Naive thymus-derived CD8-positive, alpha-beta T cell (primary cell): Measurements from ENCODE around the gene PEX19. TPM values are rescaled to one million over a fixed set of nuclear protein-coding genes. Genes with fewer than 3 reads are reported as not detected.
A peak's percentile ranks its signal among the peaks of the same experiment; 100 is the strongest.

Source experiments
- ATAC-seq, 2 donors: fragments of 150-1000 bp; cut with Tn5 transposase in 1 of 2; sonication (Bioruptor Pico), chemical (Tn5 transposase) in 1 of 2; 1 replicate in 1 of 2; 2 replicates in 1 of 2; pipeline ENCODE4 v1.10.0; 2021; ENCODE audit warnings: mild to moderate bottlenecking in 2 of 2, moderate library complexity in 2 of 2
- POLR2A ChIA-PET: fragments of 350-600 bp; sonication (Branson Sonifier 250); formaldehyde crosslinking; loops from one replicate; lab custom pipeline; 2021; ENCODE audit warnings: antibody characterized with exemption; lab: Charles Lee
- DNase-seq, 10 donors: peaks; one replicate each; pipeline versions ENCODE4 v3.0.0 to v3.0.0-alpha.2; 2020 to 2022
- H3K27ac Mint-ChIP-seq, 10 donors: one replicate each; pipeline ENCODE4 v1.8.0; 2020 to 2022; ENCODE audit warnings: mild to moderate bottlenecking in 10 of 10, mixed read lengths in 10 of 10, moderate library complexity in 4 of 10, inconsistent platforms in 1 of 10
- H3K27me3 Mint-ChIP-seq, 5 donors: one replicate each; pipeline ENCODE4 v1.8.0; 2021 to 2022; ENCODE audit warnings: mixed read lengths in 5 of 5
- H3K36me3 Mint-ChIP-seq, 3 donors: one replicate each; pipeline ENCODE4 v1.8.0; 2020 to 2022; ENCODE audit warnings: mixed read lengths in 3 of 3, mild to moderate bottlenecking in 2 of 3, inconsistent platforms in 1 of 3
- H3K4me1 Mint-ChIP-seq, 4 donors: one replicate each; pipeline ENCODE4 v1.8.0; 2021 to 2022; ENCODE audit warnings: mixed read lengths in 4 of 4
- H3K4me3 Mint-ChIP-seq, 10 donors: one replicate each; pipeline ENCODE4 v1.8.0; 2020 to 2022; ENCODE audit warnings: mild to moderate bottlenecking in 10 of 10, mixed read lengths in 10 of 10, moderate library complexity in 6 of 10, inconsistent platforms in 1 of 10
- H3K9me3 Mint-ChIP-seq, 9 donors: one replicate each; pipeline ENCODE4 v1.8.0; 2020 to 2022; ENCODE audit warnings: mixed read lengths in 9 of 9, mild to moderate bottlenecking in 3 of 9, inconsistent platforms in 1 of 9, moderate library complexity in 1 of 9
- polyA plus RNA-seq, 3 donors: library from polyadenylated mRNA; unstranded; fragments of 300-500 nt; fragmentation: Illumina TruSeq; gene quantifications; one replicate each; pipeline ENCODE4 v1.2.3, GENCODE V29; 2021
- total RNA-seq, 8 experiments: library from RNA in 2 of 8; stranded (reverse) in 2 of 8; gene quantifications; one replicate each; pipeline ENCODE4 v1.2.3 and lab custom pipeline; 2021 to 2026

The PEX19 gene
- total RNA-seq (10 to 100 TPM; 67.6 to 72.1 TPM), polyA plus RNA-seq (10 to 100 TPM; 49.7 to 56.2 (median 53.1) TPM), total RNA-seq (lab: John Stamatoyannopoulos, UW) (32.0 to 53.4 (median 40.1) reads per million in 6 experiments)

- Mint-ChIP-seq H3K27ac (peak within 1 kb of the TSS; percentile 91 to 98 (median 95)), H3K27me3 (peaks cover 0 to 1% (median 0%) of the 10 kb centered on the region in 5 donors), H3K4me3 (peak within 1 kb of the TSS; percentile 92 to 100 (median 98)), H3K36me3 (peaks cover 0 to 47% (median 13%) of the 10 kb centered on the region in 3 donors), H3K4me1 (peaks cover 17 to 34% (median 29%) of the 10 kb centered on the region in 4 donors), H3K9me3 (no peaks in the 10 kb centered on the region)
- ATAC-seq (peak; percentile 99 to 100), DNase-seq (peak; percentile 86 to 96 (median 92))
- POLR2A ChIA-PET, result interaction anchor here (0.6 to 3.8 kb wide), 11 partner anchors 13 to 361 kb away, joined by 3 to 47 read pairs (median 3); partner anchors contain the start of genes COPA, DCAF8, IGSF8 and NCSTN
Observed at GRCh38 chr1:160284782-160285344, at the start of gene PEX19. Gene PEX19, minus strand, starts transcription at chr1:160285133. Its CDS starts 9 bp downstream, at chr1:160285124.

GRCh38 chr1:160332516-160332915, 47.6 kb upstream of the PEX19 start:
- no peak for DNase-seq

GRCh38 chr1:160330119-160330518, 45.2 kb upstream of the PEX19 start:
- no peak for ATAC-seq

More at GRCh38 chr1:160332516-160332915, 47.6 kb upstream of the PEX19 start:
- no peak overlapping the region for H3K4me3 Mint-ChIP-seq
- ATAC-seq, result no peak
- H3K9me3 Mint-ChIP-seq, result no peaks in the 10 kb centered on the region
- peaks cover 6 to 90% (median 20%) of the 10 kb centered on the region in 3 donors for H3K36me3 Mint-ChIP-seq
- POLR2A ChIA-PET, result interaction anchor here (0.5 to 1.5 kb wide), 2 partner anchors 38 to 57 kb away, joined by 3 to 5 read pairs; no protein-coding TSS in a partner anchor
- H3K4me1 Mint-ChIP-seq, result peaks cover 0 to 10% (median under 1%) of the 10 kb centered on the region in 4 donors
- no peaks in the 10 kb centered on the region for H3K27me3 Mint-ChIP-seq
- no peak overlapping the region for H3K27ac Mint-ChIP-seq

GRCh38 chr1:160328184-160328583, 43.3 kb upstream of the PEX19 start:
- Mint-ChIP-seq H3K27ac (peak overlapping the region in 3 of 10 donors; percentile 11 to 78 (median 24)), H3K36me3 (peaks cover 6 to 97% (median 36%) of the 10 kb centered on the region in 3 donors), H3K4me1 (peaks cover 0 to 10% (median under 1%) of the 10 kb centered on the region in 4 donors), H3K9me3 (no peaks in the 10 kb centered on the region), H3K27me3 (no peaks in the 10 kb centered on the region), H3K4me3 (no peak overlapping the region)
- DNase-seq (no peak), ATAC-seq (no peak)
- POLR2A ChIA-PET, result no interaction called here

More at GRCh38 chr1:160330119-160330518, 45.2 kb upstream of the PEX19 start:
- Mint-ChIP-seq H3K4me1 (peaks cover 0 to 10% (median under 1%) of the 10 kb centered on the region in 4 donors), H3K9me3 (no peaks in the 10 kb centered on the region), H3K27me3 (no peaks in the 10 kb centered on the region), H3K27ac (peak overlapping the region in 3 of 10 donors; percentile 2 to 37 (median 8)), H3K4me3 (no peak overlapping the region), H3K36me3 (peaks cover 6 to 94% (median 28%) of the 10 kb centered on the region in 3 donors)
- POLR2A ChIA-PET, result no interaction called here
- DNase-seq, result no peak

GRCh38 chr1:160326418-160326817, 41.5 kb upstream of the PEX19 start:
- POLR2A ChIA-PET, result no interaction called here
- H3K27ac Mint-ChIP-seq, result no peak overlapping the region
- no peak overlapping the region for H3K4me3 Mint-ChIP-seq

GRCh38 chr1:160325252-160325651, 40.3 kb upstream of the PEX19 start:
- no peaks in the 10 kb centered on the region for H3K27me3 Mint-ChIP-seq
- peaks cover 6 to 99% (median 42%) of the 10 kb centered on the region in 3 donors for H3K36me3 Mint-ChIP-seq
- H3K27ac Mint-ChIP-seq, result peak overlapping the region in 2 of 10 donors; percentile 64 to 75
- DNase-seq, result no peak
- no peaks in the 10 kb centered on the region for H3K9me3 Mint-ChIP-seq
- POLR2A ChIA-PET, result no interaction called here
- H3K4me1 Mint-ChIP-seq, result peaks cover 7 to 23% (median 10%) of the 10 kb centered on the region in 4 donors
- ATAC-seq, result no peak
- H3K4me3 Mint-ChIP-seq, result no peak overlapping the region

More at GRCh38 chr1:160326418-160326817, 41.5 kb upstream of the PEX19 start:
- peaks cover 6 to 100% (median 36%) of the 10 kb centered on the region in 3 donors for H3K36me3 Mint-ChIP-seq
- no peaks in the 10 kb centered on the region for H3K9me3 Mint-ChIP-seq
- H3K4me1 Mint-ChIP-seq, result peaks cover 0 to 18% (median 10%) of the 10 kb centered on the region in 4 donors
- H3K27me3 Mint-ChIP-seq, result no peaks in the 10 kb centered on the region
- no peak for DNase-seq
- no peak for ATAC-seq

GRCh38 chr1:160322831-160323230, 37.9 kb upstream of the PEX19 start:
- Mint-ChIP-seq H3K27ac (no peak overlapping the region), H3K4me1 (peaks cover 9 to 28% (median 21%) of the 10 kb centered on the region in 4 donors), H3K36me3 (peaks cover 11 to 97% (median 51%) of the 10 kb centered on the region in 3 donors), H3K9me3 (peaks cover 0 to 2% (median 0%) of the 10 kb centered on the region in 9 donors), H3K27me3 (no peaks in the 10 kb centered on the region), H3K4me3 (no peak overlapping the region)
- POLR2A ChIA-PET, result no interaction called here
- no peak for ATAC-seq
- DNase-seq, result no peak

- no peak for DNase-seq
- Mint-ChIP-seq H3K36me3 (peaks cover 31 to 96% (median 67%) of the 10 kb centered on the region in 3 donors), H3K27ac (peak overlapping the region in 4 of 10 donors; percentile 55 to 71 (median 66)), H3K4me1 (peaks cover 8 to 16% (median 12%) of the 10 kb centered on the region in 4 donors), H3K4me3 (no peak overlapping the region), H3K27me3 (no peaks in the 10 kb centered on the region), H3K9me3 (peaks cover 7 to 15% (median 10%) of the 10 kb centered on the region in 9 donors)
- POLR2A ChIA-PET, result no interaction called here
- no peak for ATAC-seq
Observed at GRCh38 chr1:160315359-160315758, 30.4 kb upstream of the PEX19 start.

GRCh38 chr1:160309571-160309970, 24.6 kb upstream of the PEX19 start:
- H3K27me3 Mint-ChIP-seq, result no peaks in the 10 kb centered on the region
- no peaks in the 10 kb centered on the region for H3K9me3 Mint-ChIP-seq
- peak overlapping the region in 4 of 10 donors; percentile 6 to 63 (median 36) for H3K27ac Mint-ChIP-seq
- H3K4me1 Mint-ChIP-seq, result peaks cover 0 to 3% (median 1%) of the 10 kb centered on the region in 4 donors
- peaks cover 5 to 95% (median 35%) of the 10 kb centered on the region in 3 donors for H3K36me3 Mint-ChIP-seq
- POLR2A ChIA-PET, result no interaction called here
- ATAC-seq, result no peak
- DNase-seq, result no peak
- H3K4me3 Mint-ChIP-seq, result no peak overlapping the region

- Mint-ChIP-seq H3K27ac (peak overlapping the region in 6 of 10 donors; percentile 6 to 66 (median 36)), H3K9me3 (no peaks in the 10 kb centered on the region), H3K4me1 (peaks cover 0 to 3% (median 1%) of the 10 kb centered on the region in 4 donors), H3K36me3 (peaks cover 5 to 93% (median 34%) of the 10 kb centered on the region in 3 donors), H3K4me3 (no peak overlapping the region), H3K27me3 (no peaks in the 10 kb centered on the region)
- POLR2A ChIA-PET, result interaction anchor here (0.9 kb wide), 1 partner anchor 25 kb away, joined by 3 read pairs; no protein-coding TSS in a partner anchor
- DNase-seq, result no peak
- ATAC-seq, result no peak
Observed at GRCh38 chr1:160309185-160309557, 24.2 kb upstream of the PEX19 start.

- H3K27ac Mint-ChIP-seq, result peak overlapping the region in 6 of 10 donors; percentile 12 to 71 (median 65)
- no peaks in the 10 kb centered on the region for H3K27me3 Mint-ChIP-seq
- peaks cover 5 to 90% (median 30%) of the 10 kb centered on the region in 3 donors for H3K36me3 Mint-ChIP-seq
- DNase-seq (no peak), ATAC-seq (no peak)
- POLR2A ChIA-PET, result interaction anchor here (0.9 kb wide), 1 partner anchor 26 kb away, joined by 3 read pairs; no protein-coding TSS in a partner anchor
- peaks cover 0 to 3% (median 1%) of the 10 kb centered on the region in 4 donors for H3K4me1 Mint-ChIP-seq
- no peaks in the 10 kb centered on the region for H3K9me3 Mint-ChIP-seq
- no peak overlapping the region for H3K4me3 Mint-ChIP-seq
Observed at GRCh38 chr1:160308451-160309184, 23.7 kb upstream of the PEX19 start.

- POLR2A ChIA-PET, result no interaction called here
- no peak for ATAC-seq
- peaks cover 5 to 84% (median 25%) of the 10 kb centered on the region in 3 donors for H3K36me3 Mint-ChIP-seq
Observed at GRCh38 chr1:160307118-160307791, 22.3 kb upstream of the PEX19 start.

More at GRCh38 chr1:160307118-160307791, 22.3 kb upstream of the PEX19 start:
- Mint-ChIP-seq H3K27me3 (no peaks in the 10 kb centered on the region), H3K4me3 (no peak overlapping the region), H3K9me3 (no peaks in the 10 kb centered on the region), H3K4me1 (peaks cover 0 to 2% (median under 1%) of the 10 kb centered on the region in 4 donors), H3K27ac (peak overlapping the region in 1 of 10 donors; percentile 59)
- no peak for DNase-seq
